B cell (primary cell): Measurements from ENCODE around the gene TNIP1. TPM values are rescaled to one million over a fixed set of nuclear protein-coding genes. Genes with fewer than 3 reads are reported as not detected.

Experiments used
- ATAC-seq: fragments of 200-7000 bp; cut with Tn5 transposase; one replicate; pipeline ENCODE4 v1.10.0; 2021; ENCODE audit warnings: low read depth, mild to moderate bottlenecking, moderate number of reproducible peaks, moderate library complexity
- CTCF ChIA-PET: fragments of 350-600 bp; sonication (Branson Sonifier 250); formaldehyde crosslinking; loops from one replicate; lab custom pipeline; 2021; ENCODE audit warnings: antibody characterized with exemption, inconsistent platforms; lab: Charles Lee
- POLR2A ChIA-PET: fragments of 350-600 bp; sonication (Branson Sonifier 250); formaldehyde crosslinking; loops from one replicate; lab custom pipeline; 2021; ENCODE audit warnings: antibody characterized with exemption; lab: Charles Lee
- DNase-seq: peaks from one replicate; pipeline ENCODE4 v3.0.0; 2013
- H2AFZ ChIP-seq: 2 replicates; pipeline ENCODE4 v1.6.1; 2012; ENCODE audit warnings: mild to moderate bottlenecking, low read depth, low read length; ENCODE audit not compliant: insufficient read depth, poor library complexity, severe bottlenecking
- H3K27ac ChIP-seq, 2 donors: 1 replicate in 1 of 2; 2 replicates in 1 of 2; pipeline ENCODE4 v1.5.1; 2012 to 2013; ENCODE audit warnings: low read length in 2 of 2, mild to moderate bottlenecking in 2 of 2, moderate library complexity in 1 of 2
- H3K27me3 ChIP-seq, 4 experiments: fragments of 200-600 bp in 1 of 4; sonication (generic) in 1 of 4; replicated peaks in 1 of 4; 1 replicate in 2 of 4; 2 replicates in 2 of 4; pipeline versions ENCODE4 v1.6.1 to v1.7.0; 2013 to 2016; ENCODE audit warnings: low read length in 3 of 4, mild to moderate bottlenecking in 2 of 4, mixed read lengths in 1 of 4, moderate library complexity in 1 of 4; ENCODE audit not compliant: insufficient read depth in 4 of 4, control insufficient read depth in 3 of 4; ENCODE audit errors: control extremely low read depth in 1 of 4
- H3K36me3 ChIP-seq, 2 experiments: replicated peaks in 1 of 2; 1 replicate in 1 of 2; 2 replicates in 1 of 2; pipeline versions ENCODE4 v1.6.1 to v1.7.1; 2013; ENCODE audit warnings: low read length in 1 of 2; ENCODE audit not compliant: insufficient read depth in 2 of 2, control insufficient read depth in 1 of 2; ENCODE audit errors: control extremely low read depth in 1 of 2, extremely low read depth in 1 of 2
- H3K4me1 ChIP-seq, 2 donors: fragments of 200-600 bp in 1 of 2; sonication (generic) in 1 of 2; 1 replicate in 1 of 2; 2 replicates in 1 of 2; pipeline versions ENCODE4 v1.5.1 to v1.6.1; 2013 to 2017; ENCODE audit warnings: low read length in 2 of 2; ENCODE audit not compliant: control insufficient read depth in 2 of 2, insufficient read depth in 2 of 2
- H3K4me2 ChIP-seq: replicated peaks from 2 replicates; pipeline ENCODE3; 2012; ENCODE audit warnings: mild to moderate bottlenecking, low read depth, low read length; ENCODE audit not compliant: poor library complexity, severe bottlenecking
- H3K4me3 ChIP-seq, 5 experiments: fragments of 200-600 bp in 1 of 5; sonication (generic) in 1 of 5; 1 replicate in 3 of 5; 2 replicates in 2 of 5; pipeline versions ENCODE4 v1.5.1 to v1.7.0; 2011 to 2016; ENCODE audit warnings: low read length in 4 of 5, mild to moderate bottlenecking in 4 of 5, low read depth in 2 of 5, control low read depth in 1 of 5, moderate library complexity in 1 of 5; ENCODE audit not compliant: insufficient read depth in 1 of 5; ENCODE audit errors: control extremely low read depth in 1 of 5, extremely low read depth in 1 of 5
- H3K79me2 ChIP-seq: fragments of 200-600 bp; sonication (generic); one replicate; pipeline ENCODE4 v1.6.0; 2016; ENCODE audit warnings: low read length; ENCODE audit not compliant: control insufficient read depth, insufficient read depth
- H3K9ac ChIP-seq: fragments of 200-600 bp; sonication (generic); 2 replicates; pipeline ENCODE4 v1.6.1; 2017; ENCODE audit warnings: mild to moderate bottlenecking, low read length, moderate library complexity
- H3K9me3 ChIP-seq, 3 donors: one replicate each; pipeline versions ENCODE4 v1.6.1 to v1.7.1; 2013; ENCODE audit warnings: low read length in 2 of 3; ENCODE audit not compliant: control insufficient read depth in 2 of 3, insufficient read depth in 1 of 3; ENCODE audit errors: control extremely low read depth in 1 of 3
- H4K20me1 ChIP-seq: 2 replicates; pipeline ENCODE4 v1.6.0; 2012; ENCODE audit warnings: mild to moderate bottlenecking, low read length; ENCODE audit not compliant: insufficient read depth, control insufficient read depth, poor library complexity, severe bottlenecking
- H3K27ac Mint-ChIP-seq: one replicate; pipeline ENCODE4 v1.8.0; 2021; ENCODE audit warnings: mixed read lengths
- H3K27me3 Mint-ChIP-seq: one replicate; pipeline ENCODE4 v1.8.0; 2021; ENCODE audit warnings: mixed read lengths
- H3K4me1 Mint-ChIP-seq: one replicate; pipeline ENCODE4 v1.8.0; 2021; ENCODE audit warnings: mixed read lengths
- H3K4me3 Mint-ChIP-seq: one replicate; pipeline ENCODE4 v1.8.0; 2021; ENCODE audit warnings: mixed read lengths
- H3K9me3 Mint-ChIP-seq: one replicate; pipeline ENCODE4 v1.8.0; 2022; ENCODE audit warnings: mixed read lengths; ENCODE audit not compliant: insufficient read depth
- CTCF ChIP-seq: fragments of 200-600 bp; IDR thresholded peaks from one replicate; pipeline ENCODE4 v1.8.0; 2022; ENCODE audit warnings: antibody characterized with exemption, mild to moderate bottlenecking
- EZH2 ChIP-seq: IDR thresholded peaks from 2 replicates; pipeline ENCODE4 v1.6.1; 2012; ENCODE audit warnings: borderline replicate concordance, low read depth, mild to moderate bottlenecking, moderate library complexity, low read length; ENCODE audit not compliant: insufficient read depth, poor library complexity, severe bottlenecking
- WGBS: methylation state at CpG from one replicate; pipeline ENCODE4 v1.1.5; 2013; ENCODE audit warnings: missing lambda C conversion rate; ENCODE audit not compliant: insufficient coverage; 5-methylcytosine and 5-hydroxymethylcytosine counted together
- intact Hi-C: fragments of 100-400 bp; cut with micrococcal nuclease; formaldehyde crosslinking; loops from one replicate; pipeline ENCODE4 v1.10.0; 2022
- polyA plus RNA-seq: library from polyadenylated mRNA; depleted of rRNA; stranded (reverse); fragments of >200 nt; gene quantifications from 2 replicates; pipeline ENCODE4 v1.2.3, GENCODE V29; 2012
- total RNA-seq, 2 donors: library from RNA; stranded (reverse); fragments of 120-200 nt in 1 of 2; gene quantifications; 1 replicate in 1 of 2; 2 replicates in 1 of 2; pipeline versions ENCODE4 v1.2.3 to v1.2.4, GENCODE V29; 2013 to 2022

Gene TNIP1
- total and polyA plus RNA-seq, 2 donors (not counting 1 experiment from before 2014, with no cell fraction given), result 108 to 294 TPM

GRCh38 chr5:151008210-151008491 lies 72.7 kb downstream of the TNIP1 start:
- no peak for DNase-seq
- ChIA-PET CTCF (no interaction called here), POLR2A (no interaction called here)
- Mint-ChIP-seq H3K27ac (no peak overlapping the region), H3K27me3 (peaks cover 17% of the 10 kb centered on the region), H3K9me3 (no peaks in the 10 kb centered on the region), H3K4me1 (no peaks in the 10 kb centered on the region), H3K4me3 (no peak overlapping the region)
- no peaks in the 10 kb centered on the region for H3K9me3 ChIP-seq
- TF ChIP-seq CTCF, result no peak
- no peak for TF ChIP-seq EZH2
- intact Hi-C loops, result no loop called here
- H3K79me2 ChIP-seq, result no peaks in the 10 kb centered on the region
- no peak overlapping the region for H2AFZ ChIP-seq
- WGBS, result 50% methylated on average over 2 of the region's 2 CpGs
- peaks cover 0 to 7% (median 1%) of the 10 kb centered on the region in 4 experiments for H3K27me3 ChIP-seq
- no peak overlapping the region for H3K27ac ChIP-seq
- H3K4me3 ChIP-seq, result no peak overlapping the region
- H4K20me1 ChIP-seq, result no peaks in the 10 kb centered on the region
- no peak overlapping the region for H3K9ac ChIP-seq
- H3K4me1 ChIP-seq, result no peaks in the 10 kb centered on the region
- ATAC-seq, result no peak
- no peaks in the 10 kb centered on the region for H3K36me3 ChIP-seq
- no peak overlapping the region for H3K4me2 ChIP-seq

GRCh38 chr5:151007430-151008209 lies 73.2 kb downstream of the TNIP1 start:
- H3K27ac Mint-ChIP-seq, result no peak overlapping the region

More at GRCh38 chr5:151007430-151008209, 73.2 kb downstream of the TNIP1 start:
- no peaks in the 10 kb centered on the region for H3K9me3 ChIP-seq
- no peaks in the 10 kb centered on the region for H3K4me1 ChIP-seq
- H3K9ac ChIP-seq, result no peak overlapping the region
- no peak for DNase-seq
- no peaks in the 10 kb centered on the region for H3K79me2 ChIP-seq
- no peaks in the 10 kb centered on the region for H3K9me3 Mint-ChIP-seq
- TF ChIP-seq EZH2 (no peak), CTCF (no peak)
- no peak overlapping the region for H3K4me3 ChIP-seq
- ATAC-seq, result no peak
- H3K27me3 Mint-ChIP-seq, result peaks cover 18% of the 10 kb centered on the region
- H3K4me3 Mint-ChIP-seq, result no peak overlapping the region
- CTCF ChIA-PET, result interaction anchor here (0.8 kb wide), 2 partner anchors 14 to 108 kb away, joined by 3 read pairs; no protein-coding TSS in a partner anchor
- no peaks in the 10 kb centered on the region for H3K36me3 ChIP-seq
- no peaks in the 10 kb centered on the region for H4K20me1 ChIP-seq
- no peak overlapping the region for H2AFZ ChIP-seq
- peaks cover 0 to 7% (median 1%) of the 10 kb centered on the region in 4 experiments for H3K27me3 ChIP-seq
- 97% methylated on average over 5 of the region's 7 CpGs for WGBS
- H3K27ac ChIP-seq, result no peak overlapping the region
- intact Hi-C loops, result no loop called here
- H3K4me1 Mint-ChIP-seq, result no peaks in the 10 kb centered on the region
- POLR2A ChIA-PET, result no interaction called here
- no peak overlapping the region for H3K4me2 ChIP-seq
